NCI-H2227 treated with DMSO at 0.1 percent for 48 hours (cell line): ENCODE results near the gene MAML2.
A peak's percentile ranks its signal among the peaks of the same experiment; 100 is the strongest.

ENCODE experiments used
- DNase-seq: peaks from one replicate; lab custom pipeline; 2025; lab: John Stamatoyannopoulos, UW

MAML2 gene

GRCh38 chr11:96155627-96156378 is 187.2 kb downstream of the MAML2 start:
- DNase-seq, result peak; percentile 44

GRCh38 chr11:96154802-96155520 is 188.0 kb downstream of the MAML2 start:
- DNase-seq, result no peak

- DNase-seq, result no peak
Measured at GRCh38 chr11:96152623-96153022, 190.4 kb downstream of the MAML2 start.

GRCh38 chr11:96151501-96151900 is 191.5 kb downstream of the MAML2 start:
- no peak for DNase-seq

GRCh38 chr11:96150609-96151008 is 192.4 kb downstream of the MAML2 start:
- DNase-seq, result no peak

- DNase-seq, result no peak
Measured at GRCh38 chr11:96149743-96150555, 193.0 kb downstream of the MAML2 start.

DNA sequence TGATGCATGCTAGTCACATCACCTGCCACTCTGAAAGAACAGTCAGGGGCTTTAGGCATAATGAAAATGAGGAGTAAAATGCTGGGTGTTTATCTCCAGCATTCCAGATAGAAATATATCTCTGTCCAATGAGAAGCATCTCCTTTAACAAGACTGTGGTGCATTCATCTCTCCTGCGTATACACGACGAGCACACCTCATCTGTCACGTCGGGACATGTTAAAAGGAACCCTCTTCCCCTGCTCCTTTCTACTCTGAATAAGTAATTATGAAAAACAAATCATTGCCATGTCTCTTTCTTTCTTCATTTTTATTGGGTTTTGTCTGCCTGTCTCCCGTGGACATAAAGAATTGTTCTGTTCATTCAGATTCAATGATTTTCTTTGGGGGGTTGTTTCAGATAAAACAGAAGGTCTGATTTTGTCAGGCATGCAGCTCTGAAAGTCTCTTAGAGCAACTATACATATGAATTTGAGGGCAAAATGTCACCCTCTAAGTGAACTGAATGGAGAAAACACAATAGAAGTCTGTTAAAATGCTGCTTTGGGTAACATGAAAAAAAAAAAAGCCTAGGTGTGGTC is 195.0 kb downstream of the MAML2 start:
- DNase-seq, result peak; percentile 35

GRCh38 chr11:96147186-96147585 is 195.8 kb downstream of the MAML2 start:
- no peak for DNase-seq

DNA sequence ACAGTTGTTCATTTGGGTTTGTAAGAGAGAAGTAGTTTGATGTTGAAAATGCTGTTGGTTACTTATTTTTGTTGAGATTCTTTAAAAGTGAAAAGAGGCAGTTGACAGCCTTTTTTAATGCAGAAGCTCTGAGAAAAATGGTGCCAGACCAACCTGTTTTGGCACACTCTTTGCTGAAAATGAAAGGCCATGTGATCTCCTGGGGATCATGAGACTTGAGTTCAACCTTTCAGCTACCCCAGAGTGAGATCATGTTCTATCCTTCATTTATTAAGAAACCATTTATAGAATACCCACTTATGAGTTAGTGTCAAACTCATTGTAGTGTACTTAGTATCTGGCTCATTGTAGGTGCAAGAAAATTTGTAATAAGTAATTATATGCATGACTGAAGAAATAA is 196.2 kb downstream of the MAML2 start:
- no peak for DNase-seq

- no peak for DNase-seq
Measured at GRCh38 chr11:96145163-96145585, 197.8 kb downstream of the MAML2 start.

- DNase-seq, result no peak
Measured at GRCh38 chr11:96144553-96144952, 198.4 kb downstream of the MAML2 start.

GRCh38 chr11:96143041-96143521 is 199.9 kb downstream of the MAML2 start:
- peak; percentile 63 for DNase-seq

GRCh38 chr11:96141626-96142025 is 201.4 kb downstream of the MAML2 start:
- DNase-seq, result no peak

- no peak for DNase-seq
Measured at GRCh38 chr11:96139691-96140090, 203.3 kb downstream of the MAML2 start.

DNA sequence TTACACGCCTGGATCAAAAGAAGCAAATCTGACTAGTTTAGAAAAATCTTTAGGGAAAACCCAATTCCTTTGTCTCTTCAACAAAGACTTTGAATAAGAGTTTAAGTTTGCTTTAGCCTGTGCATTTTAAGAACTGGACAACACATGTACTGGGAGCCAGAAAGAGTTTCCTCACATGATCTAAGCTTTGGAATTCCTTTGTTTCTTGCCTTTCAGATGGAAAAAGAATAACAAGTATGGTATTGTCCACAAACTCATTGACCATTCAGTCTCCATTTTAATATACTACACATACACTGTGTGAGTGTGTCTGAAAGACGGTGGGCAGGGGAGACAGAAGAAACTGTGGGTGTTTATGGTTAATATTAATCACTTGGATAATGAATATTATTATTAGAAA is 205.6 kb downstream of the MAML2 start:
- no peak for DNase-seq

- DNase-seq, result peak; percentile 71
Measured at GRCh38 chr11:96136613-96137298, 206.2 kb downstream of the MAML2 start.

DNA sequence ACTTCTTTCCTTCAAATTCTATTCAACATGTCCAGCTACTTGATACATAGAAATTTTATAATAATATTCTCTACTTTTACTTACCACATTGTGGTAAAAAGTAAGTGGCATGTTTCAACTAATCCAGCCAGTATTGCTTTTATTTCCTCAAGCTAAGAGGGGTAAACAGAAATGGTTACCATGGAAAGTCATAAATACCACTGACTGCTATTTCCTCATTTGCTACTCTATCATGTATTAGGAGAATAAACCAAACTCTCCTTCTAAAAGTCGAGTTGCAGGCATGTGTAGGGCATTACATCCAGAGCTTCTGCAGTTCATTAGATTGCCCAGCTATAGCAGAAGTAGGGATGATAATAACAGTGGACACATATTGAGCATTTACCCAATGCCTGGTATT is 208.4 kb downstream of the MAML2 start:
- no peak for DNase-seq

DNA sequence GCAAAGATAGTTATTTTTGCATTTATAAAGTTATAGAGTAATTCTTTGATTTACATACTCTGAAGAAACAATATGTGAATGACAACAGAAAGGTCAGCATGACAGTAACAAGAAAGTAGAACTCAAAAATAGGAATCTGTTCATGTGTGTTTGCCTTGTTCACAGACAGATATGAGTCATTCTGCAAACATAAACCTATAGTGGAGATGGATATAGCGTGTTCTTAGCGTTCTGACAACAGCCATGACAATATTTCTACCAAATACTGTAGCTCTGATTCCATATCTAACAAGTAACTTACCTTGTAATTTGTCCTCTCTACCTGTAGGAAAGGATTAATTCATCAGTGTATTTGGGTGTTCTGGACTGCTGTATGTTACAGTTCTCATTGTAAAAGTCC is 210.6 kb downstream of the MAML2 start:
- DNase-seq, result no peak

- DNase-seq, result no peak
Measured at GRCh38 chr11:96130061-96130620, 212.9 kb downstream of the MAML2 start.

DNA sequence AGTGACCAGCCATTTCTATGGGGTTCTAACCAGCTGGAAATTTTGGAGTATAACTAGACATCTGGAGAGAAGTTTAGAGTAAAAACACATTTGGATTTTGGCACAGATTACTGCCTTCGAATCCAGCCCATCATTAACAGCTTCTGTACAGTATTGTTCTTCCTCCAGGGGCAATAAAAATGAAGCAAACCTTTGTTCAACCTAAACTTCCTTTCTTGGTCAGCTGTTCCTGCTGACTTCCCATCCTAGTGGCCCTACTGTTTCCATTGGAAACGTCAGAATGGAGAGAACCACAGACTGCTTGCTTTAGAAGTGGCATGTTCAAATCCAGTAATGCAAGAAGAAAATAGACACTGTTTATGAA is 215.4 kb downstream of the MAML2 start:
- no peak for DNase-seq

- no peak for DNase-seq
Measured at GRCh38 chr11:96126917-96127595, 215.9 kb downstream of the MAML2 start.
